SK-N-SH (cell line): ENCODE data around the gene LYRM2. TPM values are rescaled to one million over a fixed set of nuclear protein-coding genes. Genes with fewer than 3 reads are reported as not detected.

Source experiments
- CTCF ChIA-PET: fragments of 300-600, 350-600 bp; formaldehyde crosslinking; extraction: SDS; loops from one replicate; lab custom pipeline; 2021; lab: Yijun Ruan, JAX
- POLR2A ChIA-PET: fragments of 350-600 bp; sonication (Branson Sonifier 250); formaldehyde crosslinking; extraction: SDS; loops from one replicate; lab custom pipeline; 2020; ENCODE audit warnings: antibody characterized with exemption, inconsistent platforms; lab: Yijun Ruan, JAX
- DNase-seq: peaks from one replicate; pipeline ENCODE4 v3.0.0; 2012
- H2AFZ ChIP-seq: fragments of 200-600 bp; sonication (generic); 2 replicates; pipeline ENCODE4 v1.8.1; 2016; ENCODE audit warnings: antibody characterized with exemption, mild to moderate bottlenecking, low read depth
- H3F3A ChIP-seq: fragments of 200-600 bp; sonication (generic); replicated peaks from 2 replicates; pipeline ENCODE3; 2016; ENCODE audit warnings: antibody characterized with exemption, mild to moderate bottlenecking; ENCODE audit not compliant: insufficient read depth
- H3K27ac ChIP-seq, 2 experiments: fragments of 200-500 bp in 1 of 2; fragments of 200-600 bp in 1 of 2; sonication (Bioruptor generic) in 1 of 2; sonication (generic), shearing (Covaris generic) in 1 of 2; 2 replicates each; pipeline versions ENCODE4 v1.5.1 to v1.6.1; 2014 to 2016; ENCODE audit warnings: low read depth in 2 of 2, inconsistent platforms in 1 of 2, low read length in 1 of 2, mild to moderate bottlenecking in 1 of 2, mixed read lengths in 1 of 2
- H3K27me3 ChIP-seq: fragments of 200-600 bp; sonication (generic), shearing (Covaris generic); 2 replicates; pipeline ENCODE4 v1.6.1; 2016; ENCODE audit warnings: mixed run types; ENCODE audit not compliant: insufficient read depth
- H3K36me3 ChIP-seq, 2 experiments: fragments of 200-500 bp in 1 of 2; fragments of 200-600 bp in 1 of 2; sonication (Bioruptor generic) in 1 of 2; sonication (generic) in 1 of 2; replicated peaks in 1 of 2; 2 replicates each; pipeline versions ENCODE3 to v1.5.1; 2014 to 2016; ENCODE audit warnings: low read length in 1 of 2, mild to moderate bottlenecking in 1 of 2; ENCODE audit not compliant: insufficient read depth in 2 of 2, control insufficient read depth in 1 of 2
- H3K4me1 ChIP-seq, 2 experiments: fragments of 200-500 bp in 1 of 2; fragments of 200-600 bp in 1 of 2; sonication (Bioruptor generic) in 1 of 2; sonication (generic), shearing (Covaris generic) in 1 of 2; 2 replicates each; pipeline versions ENCODE4 v1.5.1 to v1.6.1; 2014 to 2016; ENCODE audit warnings: low read depth in 1 of 2, low read length in 1 of 2, mixed run types in 1 of 2; ENCODE audit not compliant: insufficient read depth in 2 of 2, control insufficient read depth in 1 of 2
- H3K4me2 ChIP-seq: fragments of 200-600 bp; sonication (generic), shearing (Covaris generic); 2 replicates; pipeline ENCODE4 v1.6.1; 2017; ENCODE audit warnings: mixed run types
- H3K4me3 ChIP-seq, 2 experiments: fragments of 200-500 bp in 1 of 2; fragments of 200-600 bp in 1 of 2; sonication (Bioruptor generic) in 1 of 2; sonication (generic), shearing (Covaris generic) in 1 of 2; 2 replicates each; pipeline versions ENCODE4 v1.5.1 to v1.8.1; 2014 to 2016; ENCODE audit warnings: low read depth in 2 of 2, inconsistent platforms in 1 of 2, low read length in 1 of 2, mild to moderate bottlenecking in 1 of 2, mixed read lengths in 1 of 2, moderate library complexity in 1 of 2
- H3K79me2 ChIP-seq: fragments of 200-600 bp; sonication (generic); 2 replicates; pipeline ENCODE4 v1.8.1; 2017; ENCODE audit warnings: mild to moderate bottlenecking; ENCODE audit not compliant: insufficient read depth
- H3K9ac ChIP-seq: fragments of 200-600 bp; sonication (generic); 2 replicates; pipeline ENCODE4 v1.6.1; 2017; ENCODE audit warnings: mixed run types
- H3K9me2 ChIP-seq: fragments of 200-600 bp; sonication (generic); 2 replicates; pipeline ENCODE4 v1.6.1; 2017; ENCODE audit warnings: mixed run types
- H3K9me3 ChIP-seq: fragments of 200-600 bp; sonication (generic); 2 replicates; pipeline ENCODE4 v1.6.1; 2017; ENCODE audit warnings: mixed run types, mild to moderate bottlenecking, moderate library complexity
- H4K20me1 ChIP-seq: fragments of 200-600 bp; sonication (generic); 2 replicates; pipeline ENCODE4 v1.6.1; 2017; ENCODE audit warnings: mild to moderate bottlenecking, mixed run types; ENCODE audit not compliant: insufficient read depth
- EZH2phosphoT487 ChIP-seq: fragments of 200-600 bp; sonication (generic); IDR thresholded peaks from 2 replicates; pipeline ENCODE4 v1.6.1; 2017; ENCODE audit warnings: low read depth, mixed run types, mild to moderate bottlenecking, antibody characterized with exemption, moderate library complexity, borderline replicate concordance
- GABPA ChIP-seq: IDR thresholded peaks from 2 replicates; pipeline ENCODE4 v1.4.0; 2012; ENCODE audit warnings: low read depth, mild to moderate bottlenecking
- GATA2 ChIP-seq: sonication (generic); formaldehyde crosslinking; IDR thresholded peaks from 2 replicates; pipeline ENCODE4 v1.5.0; 2020; ENCODE audit warnings: mild to moderate bottlenecking, missing genetic modification reagents
- MXI1 ChIP-seq: IDR thresholded peaks from 2 replicates; pipeline ENCODE4 v1.6.1; 2012; ENCODE audit warnings: mild to moderate bottlenecking, low read depth, low read length, improper control_type of control experiment
- NFIC ChIP-seq: IDR thresholded peaks from 2 replicates; pipeline ENCODE4 v1.4.0; 2012; ENCODE audit warnings: borderline replicate concordance
- RFX5 ChIP-seq: IDR thresholded peaks from 2 replicates; pipeline ENCODE4 v1.6.1; 2012; ENCODE audit warnings: mild to moderate bottlenecking, improper control_type of control experiment, low read length
- SMC3 ChIP-seq: IDR thresholded peaks from 2 replicates; pipeline ENCODE4 v1.6.1; 2012; ENCODE audit warnings: low read depth, low read length, improper control_type of control experiment
- TCF12 ChIP-seq: IDR thresholded peaks from 2 replicates; pipeline ENCODE4 v1.4.0; 2012
- TEAD4 ChIP-seq: IDR thresholded peaks from 2 replicates; pipeline ENCODE4 v1.4.0; 2012; ENCODE audit warnings: mild to moderate bottlenecking, borderline replicate concordance; ENCODE audit not compliant: insufficient read depth
- YY1 ChIP-seq: IDR thresholded peaks from 2 replicates; pipeline ENCODE4 v1.4.0; 2012; ENCODE audit warnings: low read depth, mild to moderate bottlenecking
- WGBS: methylation state at CpG from one replicate; pipeline ENCODE4 v1.1.6; 2017; ENCODE audit warnings: low lambda C conversion rate; 5-methylcytosine and 5-hydroxymethylcytosine counted together
- polyA plus RNA-seq, 3 experiments: library from polyadenylated mRNA; depleted of rRNA; stranded (reverse); fragments of >200 nt; gene quantifications; 2 replicates each; pipeline ENCODE4 v1.2.3, GENCODE V29; 2012
- TF ChIP-seq, protein P1 (sequence below): fragments of 150-350 bp; IDR thresholded peaks from 2 replicates; pipeline ENCODE4 v1.6.1; 2016; ENCODE audit warnings: mild to moderate bottlenecking, low read depth, low read length
- TF ChIP-seq, protein P2 (sequence below): IDR thresholded peaks from 2 replicates; pipeline ENCODE4 v1.4.0; 2012; ENCODE audit warnings: low read depth, borderline replicate concordance
- TF ChIP-seq, protein P3 (sequence below): IDR thresholded peaks from 2 replicates; pipeline ENCODE4 v1.4.0; 2012; ENCODE audit warnings: low read depth, borderline replicate concordance
- TF ChIP-seq, protein P4 (sequence below): IDR thresholded peaks from 2 replicates; pipeline ENCODE4 v1.4.0; 2012; ENCODE audit warnings: low read depth
- TF ChIP-seq, protein P5 (sequence below): fragments of 200-600 bp; sonication (generic); IDR thresholded peaks from 2 replicates; pipeline ENCODE4 v1.6.1; 2017; ENCODE audit warnings: antibody characterized with exemption, mild to moderate bottlenecking, moderate library complexity

Gene LYRM2
- polyA plus RNA-seq, 1 of the 3 experiments (the other 2 are of a cell fraction) = 14.5 TPM

DNA sequence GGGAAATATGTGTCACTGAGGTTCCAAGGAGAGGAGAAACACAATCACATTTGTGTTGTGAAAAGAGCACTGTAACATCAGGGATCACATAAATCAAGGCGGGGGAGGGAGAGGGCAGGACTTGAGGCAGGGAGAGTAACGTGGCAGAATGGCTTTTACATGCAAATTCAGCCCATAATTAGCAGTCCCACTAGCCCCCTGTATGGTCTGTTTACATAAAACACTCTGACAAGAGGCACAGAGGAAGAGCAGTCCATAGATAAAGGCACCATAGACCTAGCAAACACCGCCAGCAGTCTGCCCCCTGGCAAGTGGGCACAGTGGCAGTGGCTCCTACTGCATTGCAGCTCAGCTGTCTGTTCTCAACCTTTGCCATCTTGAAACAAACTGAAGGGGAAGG, 82.7 kb downstream of the LYRM2 start (continued):
- TF ChIP-seq RFX5 = no peak
- TF ChIP-seq TCF12 = no peak

DNA sequence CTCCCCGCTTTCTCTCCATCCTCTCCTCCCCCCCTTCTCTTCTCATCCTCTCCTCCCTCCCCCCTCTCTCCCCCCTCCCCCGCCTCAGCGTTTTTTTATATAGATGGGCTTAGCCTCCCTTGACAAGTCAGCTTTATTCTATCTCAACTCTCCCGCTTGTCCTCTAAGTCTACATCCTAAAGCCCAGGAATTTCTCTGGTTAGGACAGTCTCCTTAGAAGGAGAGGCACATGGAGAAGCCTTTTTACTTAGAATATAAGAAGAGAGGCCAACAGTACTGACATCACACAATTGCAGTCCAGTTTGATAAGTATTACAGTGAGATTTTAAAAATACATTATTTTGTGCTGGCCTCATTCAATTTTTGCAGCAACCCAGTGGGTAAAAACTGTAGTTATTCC, 83.5 kb downstream of the LYRM2 start:
- 62% methylated on average over 3 of the region's 4 CpGs for WGBS
- Histone ChIP-seq H3K9me2 (no peaks in the 10 kb centered on the region), H3K9me3 (no peaks in the 10 kb centered on the region), H3K27me3 (no peaks in the 10 kb centered on the region), H3F3A (no peaks in the 10 kb centered on the region), H3K4me3 (no peak overlapping the region), H3K36me3 (no peaks in the 10 kb centered on the region), H3K79me2 (no peaks in the 10 kb centered on the region), H4K20me1 (no peaks in the 10 kb centered on the region), H3K9ac (no peak overlapping the region), H3K4me1 (peaks cover 0 to 4% of the 10 kb centered on the region in 2 experiments; a peak in 1 of 4 replicates), H2AFZ (no peak overlapping the region), H3K4me2 (no peak overlapping the region), H3K27ac (no peak overlapping the region)
- no peak for DNase-seq
- CTCF ChIA-PET = interaction anchor here (1.2 kb wide), 1 partner anchor 13 kb away, joined by 3 read pairs; no protein-coding TSS in a partner anchor
- TF ChIP-seq, protein P1, sequence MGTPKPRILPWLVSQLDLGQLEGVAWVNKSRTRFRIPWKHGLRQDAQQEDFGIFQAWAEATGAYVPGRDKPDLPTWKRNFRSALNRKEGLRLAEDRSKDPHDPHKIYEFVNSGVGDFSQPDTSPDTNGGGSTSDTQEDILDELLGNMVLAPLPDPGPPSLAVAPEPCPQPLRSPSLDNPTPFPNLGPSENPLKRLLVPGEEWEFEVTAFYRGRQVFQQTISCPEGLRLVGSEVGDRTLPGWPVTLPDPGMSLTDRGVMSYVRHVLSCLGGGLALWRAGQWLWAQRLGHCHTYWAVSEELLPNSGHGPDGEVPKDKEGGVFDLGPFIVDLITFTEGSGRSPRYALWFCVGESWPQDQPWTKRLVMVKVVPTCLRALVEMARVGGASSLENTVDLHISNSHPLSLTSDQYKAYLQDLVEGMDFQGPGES = no peak
- POLR2A ChIA-PET = interaction anchor here (0.5 kb wide), 1 partner anchor 187 kb away, joined by 3 read pairs; no protein-coding TSS in a partner anchor

DNA sequence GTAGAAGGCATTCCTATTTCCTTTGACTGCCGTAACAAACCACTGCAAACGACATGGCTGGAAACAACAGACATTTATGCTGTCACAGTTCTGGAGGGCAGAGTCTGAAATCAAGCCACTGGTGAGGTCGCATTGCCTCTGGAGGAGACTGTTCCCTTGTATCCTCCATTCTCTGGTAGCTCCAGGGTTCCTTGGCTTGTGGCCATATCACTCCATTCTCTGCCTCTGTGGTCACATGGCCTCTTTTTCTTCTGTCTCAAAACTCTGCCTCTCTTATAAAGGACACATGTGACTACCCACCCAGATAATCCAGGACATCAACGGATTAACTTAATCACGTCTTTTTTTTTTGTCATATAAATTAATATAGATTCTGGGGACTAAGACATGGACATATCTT, 84.4 kb downstream of the LYRM2 start:
- Histone ChIP-seq H4K20me1 (no peaks in the 10 kb centered on the region), H3K4me1 (peaks cover 0 to 4% of the 10 kb centered on the region in 2 experiments; a peak in 1 of 4 replicates), H3K9me3 (no peaks in the 10 kb centered on the region), H3K9ac (no peak overlapping the region), H3K4me2 (no peak overlapping the region), H3K79me2 (no peaks in the 10 kb centered on the region), H3K27me3 (no peaks in the 10 kb centered on the region), H3K9me2 (no peaks in the 10 kb centered on the region), H3K4me3 (no peak overlapping the region)
- POLR2A ChIA-PET = no interaction called here
- no peak for DNase-seq
- 60% methylated on average over 5 of the region's 5 CpGs for WGBS
- TF ChIP-seq, protein P2, sequence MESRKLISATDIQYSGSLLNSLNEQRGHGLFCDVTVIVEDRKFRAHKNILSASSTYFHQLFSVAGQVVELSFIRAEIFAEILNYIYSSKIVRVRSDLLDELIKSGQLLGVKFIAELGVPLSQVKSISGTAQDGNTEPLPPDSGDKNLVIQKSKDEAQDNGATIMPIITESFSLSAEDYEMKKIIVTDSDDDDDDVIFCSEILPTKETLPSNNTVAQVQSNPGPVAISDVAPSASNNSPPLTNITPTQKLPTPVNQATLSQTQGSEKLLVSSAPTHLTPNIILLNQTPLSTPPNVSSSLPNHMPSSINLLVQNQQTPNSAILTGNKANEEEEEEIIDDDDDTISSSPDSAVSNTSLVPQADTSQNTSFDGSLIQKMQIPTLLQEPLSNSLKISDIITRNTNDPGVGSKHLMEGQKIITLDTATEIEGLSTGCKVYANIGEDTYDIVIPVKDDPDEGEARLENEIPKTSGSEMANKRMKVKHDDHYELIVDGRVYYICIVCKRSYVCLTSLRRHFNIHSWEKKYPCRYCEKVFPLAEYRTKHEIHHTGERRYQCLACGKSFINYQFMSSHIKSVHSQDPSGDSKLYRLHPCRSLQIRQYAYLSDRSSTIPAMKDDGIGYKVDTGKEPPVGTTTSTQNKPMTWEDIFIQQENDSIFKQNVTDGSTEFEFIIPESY = no peak
- TF ChIP-seq EZH2phosphoT487 = no peak
- TF ChIP-seq TEAD4 = no peak
- no peak for TF ChIP-seq SMC3
- TF ChIP-seq NFIC = no peak
- no peak for TF ChIP-seq YY1
- TF ChIP-seq, protein P3, sequence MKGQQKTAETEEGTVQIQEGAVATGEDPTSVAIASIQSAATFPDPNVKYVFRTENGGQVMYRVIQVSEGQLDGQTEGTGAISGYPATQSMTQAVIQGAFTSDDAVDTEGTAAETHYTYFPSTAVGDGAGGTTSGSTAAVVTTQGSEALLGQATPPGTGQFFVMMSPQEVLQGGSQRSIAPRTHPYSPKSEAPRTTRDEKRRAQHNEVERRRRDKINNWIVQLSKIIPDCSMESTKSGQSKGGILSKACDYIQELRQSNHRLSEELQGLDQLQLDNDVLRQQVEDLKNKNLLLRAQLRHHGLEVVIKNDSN = no peak
- TF ChIP-seq, protein P4, sequence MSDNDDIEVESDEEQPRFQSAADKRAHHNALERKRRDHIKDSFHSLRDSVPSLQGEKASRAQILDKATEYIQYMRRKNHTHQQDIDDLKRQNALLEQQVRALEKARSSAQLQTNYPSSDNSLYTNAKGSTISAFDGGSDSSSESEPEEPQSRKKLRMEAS = no peak
- TF ChIP-seq, protein P5, sequence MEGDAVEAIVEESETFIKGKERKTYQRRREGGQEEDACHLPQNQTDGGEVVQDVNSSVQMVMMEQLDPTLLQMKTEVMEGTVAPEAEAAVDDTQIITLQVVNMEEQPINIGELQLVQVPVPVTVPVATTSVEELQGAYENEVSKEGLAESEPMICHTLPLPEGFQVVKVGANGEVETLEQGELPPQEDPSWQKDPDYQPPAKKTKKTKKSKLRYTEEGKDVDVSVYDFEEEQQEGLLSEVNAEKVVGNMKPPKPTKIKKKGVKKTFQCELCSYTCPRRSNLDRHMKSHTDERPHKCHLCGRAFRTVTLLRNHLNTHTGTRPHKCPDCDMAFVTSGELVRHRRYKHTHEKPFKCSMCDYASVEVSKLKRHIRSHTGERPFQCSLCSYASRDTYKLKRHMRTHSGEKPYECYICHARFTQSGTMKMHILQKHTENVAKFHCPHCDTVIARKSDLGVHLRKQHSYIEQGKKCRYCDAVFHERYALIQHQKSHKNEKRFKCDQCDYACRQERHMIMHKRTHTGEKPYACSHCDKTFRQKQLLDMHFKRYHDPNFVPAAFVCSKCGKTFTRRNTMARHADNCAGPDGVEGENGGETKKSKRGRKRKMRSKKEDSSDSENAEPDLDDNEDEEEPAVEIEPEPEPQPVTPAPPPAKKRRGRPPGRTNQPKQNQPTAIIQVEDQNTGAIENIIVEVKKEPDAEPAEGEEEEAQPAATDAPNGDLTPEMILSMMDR = no peak
- TF ChIP-seq TCF12 = no peak
- TF ChIP-seq GABPA = no peak
- TF ChIP-seq RFX5 = no peak
- no peak for TF ChIP-seq MXI1
- no peak for TF ChIP-seq GATA2 (CRISPR knock-in tag)
- TF ChIP-seq, all 33 proteins: peak for 0
- Histone ChIP-seq H3K36me3 (no peaks in the 10 kb centered on the region), H2AFZ (no peak overlapping the region), H3K27ac (no peak overlapping the region), H3F3A (no peaks in the 10 kb centered on the region)
- CTCF ChIA-PET = interaction anchor here (1.2 kb wide), 1 partner anchor 12 kb away, joined by 3 read pairs; no protein-coding TSS in a partner anchor
